Central memory CD8-positive, alpha-beta T cell (primary cell): Measurements from ENCODE around the gene MAPRE3.
A peak's percentile ranks its signal among the peaks of the same experiment; 100 is the strongest.

Source experiments
- ATAC-seq: fragments of 150-1000 bp; cut with Tn5 transposase; replicated peaks from 2 replicates; pipeline ENCODE4 v1.10.0; 2022; ENCODE audit warnings: mild to moderate bottlenecking, moderate FRiP score, moderate number of reproducible peaks; ENCODE audit not compliant: poor library complexity, severe bottlenecking; ENCODE audit errors: extremely low read depth
- DNase-seq, 2 donors: peaks; one replicate each; pipeline ENCODE4 v3.0.0; 2021; ENCODE audit warnings: low spot score in 2 of 2
- H3K27ac Mint-ChIP-seq: one replicate; pipeline ENCODE4 v1.8.0; 2022; ENCODE audit warnings: low read depth, mild to moderate bottlenecking, moderate library complexity, mixed read lengths
- H3K27me3 Mint-ChIP-seq: one replicate; pipeline ENCODE4 v1.8.0; 2022; ENCODE audit warnings: mixed read lengths
- H3K36me3 Mint-ChIP-seq: one replicate; pipeline ENCODE4 v1.8.0; 2022; ENCODE audit warnings: mild to moderate bottlenecking, moderate library complexity, mixed read lengths; ENCODE audit not compliant: insufficient read depth
- H3K4me1 Mint-ChIP-seq: one replicate; pipeline ENCODE4 v1.8.0; 2022; ENCODE audit warnings: mixed read lengths
- H3K4me3 Mint-ChIP-seq: one replicate; pipeline ENCODE4 v1.8.0; 2022; ENCODE audit warnings: mild to moderate bottlenecking, moderate library complexity, mixed read lengths
- H3K9me3 Mint-ChIP-seq: one replicate; pipeline ENCODE4 v1.8.0; 2022; ENCODE audit warnings: mixed read lengths

MAPRE3 gene

GRCh38 chr2:27025861-27026851, 55.7 kb downstream of the MAPRE3 start:
- H3K27me3 Mint-ChIP-seq = no peaks in the 10 kb centered on the region
- DNase-seq (no peak), ATAC-seq (no peak)
- H3K4me3 Mint-ChIP-seq = no peak overlapping the region
- H3K36me3 Mint-ChIP-seq = peaks cover 11% of the 10 kb centered on the region
- peak overlapping the region; percentile 13 for H3K27ac Mint-ChIP-seq
- H3K9me3 Mint-ChIP-seq = no peaks in the 10 kb centered on the region
- H3K4me1 Mint-ChIP-seq = peaks cover 6% of the 10 kb centered on the region

- DNase-seq (no peak), ATAC-seq (no peak)
- Mint-ChIP-seq H3K27me3 (no peaks in the 10 kb centered on the region), H3K4me3 (no peak overlapping the region), H3K27ac (peak overlapping the region; percentile 13), H3K36me3 (peaks cover 11% of the 10 kb centered on the region), H3K9me3 (no peaks in the 10 kb centered on the region), H3K4me1 (peaks cover 16% of the 10 kb centered on the region)
Measured at GRCh38 chr2:27027211-27027651, 56.8 kb downstream of the MAPRE3 start.

GRCh38 chr2:27029051-27029450, 58.6 kb downstream of the MAPRE3 start:
- ATAC-seq (no peak), DNase-seq (no peak)
- Mint-ChIP-seq H3K9me3 (no peaks in the 10 kb centered on the region), H3K27ac (no peak overlapping the region), H3K4me1 (peaks cover 29% of the 10 kb centered on the region), H3K36me3 (peaks cover 13% of the 10 kb centered on the region), H3K27me3 (no peaks in the 10 kb centered on the region), H3K4me3 (no peak overlapping the region)

- Mint-ChIP-seq H3K4me1 (peaks cover 52% of the 10 kb centered on the region), H3K27ac (peak within 1 kb of the TSS; percentile 89), H3K4me3 (peak within 1 kb of the TSS; percentile 92), H3K27me3 (no peaks in the 10 kb centered on the region), H3K36me3 (peaks cover 10% of the 10 kb centered on the region), H3K9me3 (no peaks in the 10 kb centered on the region)
- DNase-seq = peak; percentile 43 to 50
- peak; percentile 94 for ATAC-seq
Measured at GRCh38 chr2:27032495-27033252, 62.2 kb downstream of the MAPRE3 start, which contains the start of gene TMEM214. Gene TMEM214, plus strand, starts transcription at chr2:27032965. Its CDS starts 51 bp downstream, at chr2:27033016.

GRCh38 chr2:27033253-27033852, 62.9 kb downstream of the MAPRE3 start:
- H3K27ac Mint-ChIP-seq = peak overlapping the region; percentile 89
- H3K27me3 Mint-ChIP-seq = no peaks in the 10 kb centered on the region
- H3K9me3 Mint-ChIP-seq = no peaks in the 10 kb centered on the region
- ATAC-seq = peak; percentile 29
- peaks cover 52% of the 10 kb centered on the region for H3K4me1 Mint-ChIP-seq
- peak overlapping the region; percentile 92 for H3K4me3 Mint-ChIP-seq
- H3K36me3 Mint-ChIP-seq = peaks cover 6% of the 10 kb centered on the region
- DNase-seq = no peak

GRCh38 chr2:27038012-27038411, 67.6 kb downstream of the MAPRE3 start:
- DNase-seq (no peak), ATAC-seq (no peak)
- Mint-ChIP-seq H3K27ac (no peak overlapping the region), H3K4me1 (peaks cover 33% of the 10 kb centered on the region), H3K9me3 (no peaks in the 10 kb centered on the region), H3K27me3 (no peaks in the 10 kb centered on the region), H3K36me3 (peaks cover 19% of the 10 kb centered on the region), H3K4me3 (no peak overlapping the region)

GRCh38 chr2:27038631-27039339, 68.3 kb downstream of the MAPRE3 start:
- ATAC-seq = no peak
- Mint-ChIP-seq H3K4me1 (peaks cover 26% of the 10 kb centered on the region), H3K27me3 (no peaks in the 10 kb centered on the region), H3K27ac (no peak overlapping the region), H3K9me3 (no peaks in the 10 kb centered on the region), H3K4me3 (no peak overlapping the region), H3K36me3 (peaks cover 17% of the 10 kb centered on the region)
- no peak for DNase-seq

- ATAC-seq = no peak
- Mint-ChIP-seq H3K27me3 (no peaks in the 10 kb centered on the region), H3K27ac (no peak overlapping the region), H3K9me3 (no peaks in the 10 kb centered on the region), H3K4me1 (peaks cover 19% of the 10 kb centered on the region), H3K4me3 (no peak overlapping the region), H3K36me3 (peaks cover 17% of the 10 kb centered on the region)
- no peak for DNase-seq
Measured at GRCh38 chr2:27039426-27039825, 69.0 kb downstream of the MAPRE3 start.

GRCh38 chr2:27039871-27040270, 69.4 kb downstream of the MAPRE3 start:
- peaks cover 15% of the 10 kb centered on the region for H3K4me1 Mint-ChIP-seq
- ATAC-seq = no peak
- peaks cover 17% of the 10 kb centered on the region for H3K36me3 Mint-ChIP-seq

GRCh38 chr2:27040282-27040681, 69.8 kb downstream of the MAPRE3 start:
- no peak for ATAC-seq
- Mint-ChIP-seq H3K9me3 (no peaks in the 10 kb centered on the region), H3K36me3 (peaks cover 17% of the 10 kb centered on the region), H3K4me3 (no peak overlapping the region), H3K4me1 (peaks cover 11% of the 10 kb centered on the region), H3K27ac (peak overlapping the region; percentile 56), H3K27me3 (no peaks in the 10 kb centered on the region)
- DNase-seq = no peak

More at GRCh38 chr2:27039871-27040270, 69.4 kb downstream of the MAPRE3 start:
- Mint-ChIP-seq H3K4me3 (no peak overlapping the region), H3K27ac (no peak overlapping the region), H3K27me3 (no peaks in the 10 kb centered on the region), H3K9me3 (no peaks in the 10 kb centered on the region)
- no peak for DNase-seq

GRCh38 chr2:27041752-27042151, 71.3 kb downstream of the MAPRE3 start:
- Mint-ChIP-seq H3K27ac (peak overlapping the region; percentile 56), H3K27me3 (no peaks in the 10 kb centered on the region), H3K36me3 (peaks cover 17% of the 10 kb centered on the region), H3K4me1 (no peaks in the 10 kb centered on the region), H3K4me3 (no peak overlapping the region), H3K9me3 (no peaks in the 10 kb centered on the region)
- ATAC-seq = no peak
- no peak for DNase-seq

- no peak for ATAC-seq
- Mint-ChIP-seq H3K9me3 (no peaks in the 10 kb centered on the region), H3K36me3 (peaks cover 17% of the 10 kb centered on the region), H3K27ac (no peak overlapping the region), H3K4me3 (no peak overlapping the region), H3K4me1 (no peaks in the 10 kb centered on the region), H3K27me3 (no peaks in the 10 kb centered on the region)
- DNase-seq = no peak
Measured at GRCh38 chr2:27042159-27042661, 71.8 kb downstream of the MAPRE3 start.
